Measurements from ENCODE around the gene PLIN3.
"Not testable (repeated sequence)": the region's sequence is repeated elsewhere in the genome, so short reads cannot be mapped to it uniquely, and the experiment has no call there.

The PLIN3 gene

GRCh38 chr19:4868286-4868834 is 893 bp upstream of the PLIN3 start:
- CTCF ChIA-PET: interaction anchor here (1.2 to 11.6 kb wide), 8 partner anchors 14 to 167 kb away, joined by 3 to 129 read pairs (median 24); no protein-coding TSS in a partner anchor
- TF ChIP-seq CTCF (IDR thresholded peaks at IDR 0.05; ENCODE audit: insufficient read depth, low read length, missing control alignments): no peak
- no peak overlapping the region for H3K4me3 ChIP-seq (ENCODE audit: low read depth, low read length)
- POLR2A ChIA-PET: interaction anchor here (0.6 to 4.1 kb wide), 6 partner anchors 10 to 169 kb away, joined by 3 to 23 read pairs (median 4); no protein-coding TSS in a partner anchor
- DNase-seq (ENCODE audit: low read depth, low spot score): no peak

GRCh38 chr19:4866595-4867424 is 657 bp downstream of the PLIN3 start:
- ChIA-PET CTCF (interaction anchor here (0.8 to 11.6 kb wide), 9 partner anchors 13 to 164 kb away, joined by 3 to 129 read pairs (median 7); partner anchors contain the start of gene FEM1A), POLR2A (interaction anchor here (0.8 to 4.1 kb wide), 8 partner anchors 8 to 76 kb away, joined by 3 to 23 read pairs (median 4); partner anchors contain the start of gene FEM1A)
- no peak for DNase-seq (ENCODE audit: low read depth, low spot score)
- peak overlapping the region; percentile 88 for H3K4me3 ChIP-seq (ENCODE audit: low read depth, low read length)
- TF ChIP-seq CTCF (IDR thresholded peaks at IDR 0.05; ENCODE audit: insufficient read depth, low read length, missing control alignments): no peak

DNA sequence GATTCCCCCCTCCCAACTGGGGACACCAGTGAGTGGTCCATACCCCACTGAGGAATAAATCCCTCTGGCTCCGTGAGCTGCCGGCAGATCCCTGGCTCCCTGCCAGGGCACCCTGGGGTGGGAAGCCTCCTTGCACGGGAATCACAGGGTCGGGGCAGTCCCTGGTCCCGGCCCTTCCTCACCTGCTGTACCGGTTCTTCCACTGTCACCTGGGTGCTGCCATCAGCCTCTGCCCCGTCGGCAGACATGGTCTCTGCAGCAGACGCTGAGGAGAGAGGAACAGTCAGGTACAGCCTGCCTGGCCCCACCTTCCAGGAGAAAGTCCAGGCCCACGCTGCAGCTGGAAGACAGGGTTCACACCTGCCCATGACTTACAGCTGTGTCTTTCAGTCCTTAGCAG is 6.3 kb downstream of the PLIN3 start:
- no peak overlapping the region for H3K4me3 ChIP-seq (ENCODE audit: low read depth, low read length)
- ChIA-PET POLR2A (interaction anchor here (0.6 to 0.7 kb wide), 2 partner anchors 24 to 170 kb away, joined by 3 to 5 read pairs; no protein-coding TSS in a partner anchor), CTCF (interaction anchor here (1.6 to 4.7 kb wide), 2 partner anchors 10 to 52 kb away, joined by 5 to 48 read pairs; no protein-coding TSS in a partner anchor)
- TF ChIP-seq CTCF (IDR thresholded peaks at IDR 0.05; ENCODE audit: insufficient read depth, low read length, missing control alignments): no peak
- DNase-seq (ENCODE audit: low read depth, low spot score): no peak

- no peak overlapping the region for H3K4me3 ChIP-seq (ENCODE audit: low read depth, low read length)
- DNase-seq (ENCODE audit: low read depth, low spot score): no peak
- no peak for TF ChIP-seq CTCF (IDR thresholded peaks at IDR 0.05; ENCODE audit: insufficient read depth, low read length, missing control alignments)
- POLR2A ChIA-PET: interaction anchor here (0.7 to 1.2 kb wide), 2 partner anchors 50 to 52 kb away, joined by 3 to 5 read pairs; no protein-coding TSS in a partner anchor
- CTCF ChIA-PET: interaction anchor here (1.5 to 18.9 kb wide), 4 partner anchors 8 to 171 kb away, joined by 6 to 336 read pairs (median 85); partner anchors contain the start of gene PLIN3
Observed at GRCh38 chr19:4859697-4860096, 7.8 kb downstream of the PLIN3 start.

DNA sequence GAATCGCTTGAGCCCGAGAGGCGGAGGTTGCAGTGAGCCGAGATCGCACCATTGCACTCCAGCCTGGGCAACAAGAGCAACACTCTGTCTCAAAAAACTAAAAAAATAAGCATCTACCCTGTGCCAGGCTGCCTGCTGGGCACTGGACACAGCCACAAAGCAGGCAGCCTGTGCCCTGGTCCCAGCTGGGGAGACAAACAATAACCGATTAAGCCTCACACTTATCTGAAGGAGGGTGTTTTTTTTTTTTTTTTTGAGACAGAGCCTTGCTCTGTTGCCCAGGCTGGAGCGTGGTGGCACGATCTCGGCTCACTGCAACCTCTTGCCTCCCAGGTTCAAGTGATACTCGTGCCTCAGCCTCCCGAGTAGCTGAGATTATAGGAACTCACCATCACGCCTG is 11.0 kb downstream of the PLIN3 start:
- not testable (repeated sequence) for H3K4me3 ChIP-seq (ENCODE audit: low read depth, low read length); DNase-seq (ENCODE audit: low read depth, low spot score)
- POLR2A ChIA-PET: interaction anchor here (3.1 kb wide), 1 partner anchor 10 kb away, joined by 19 read pairs; the partner anchor contains the start of gene PLIN3
- CTCF ChIA-PET: interaction anchor here (1.2 to 18.9 kb wide), 3 partner anchors 12 to 175 kb away, joined by 3 to 336 read pairs (median 122); partner anchors contain the start of gene PLIN3

GRCh38 chr19:4853506-4853905 is 14.0 kb downstream of the PLIN3 start:
- DNase-seq (ENCODE audit: low read depth, low spot score); H3K4me3 ChIP-seq (ENCODE audit: low read depth, low read length): not testable (repeated sequence)
- ChIA-PET POLR2A (interaction anchor here (0.8 to 3.1 kb wide), 2 partner anchors 13 to 58 kb away, joined by 3 to 19 read pairs; partner anchors contain the start of gene PLIN3), CTCF (interaction anchor here (4.8 to 18.9 kb wide), 3 partner anchors 8 to 45 kb away, joined by 48 to 336 read pairs (median 122); partner anchors contain the start of gene PLIN3)

Measured in AG04449 (cell line).